Measurements from ENCODE around the gene HNRNPA1. TPM values are rescaled to one million over a fixed set of nuclear protein-coding genes. Genes with fewer than 3 reads are reported as not detected.

Gene HNRNPA1
- total RNA-seq, 1 experiment from 2014 or later, result 2,589 TPM

DNA sequence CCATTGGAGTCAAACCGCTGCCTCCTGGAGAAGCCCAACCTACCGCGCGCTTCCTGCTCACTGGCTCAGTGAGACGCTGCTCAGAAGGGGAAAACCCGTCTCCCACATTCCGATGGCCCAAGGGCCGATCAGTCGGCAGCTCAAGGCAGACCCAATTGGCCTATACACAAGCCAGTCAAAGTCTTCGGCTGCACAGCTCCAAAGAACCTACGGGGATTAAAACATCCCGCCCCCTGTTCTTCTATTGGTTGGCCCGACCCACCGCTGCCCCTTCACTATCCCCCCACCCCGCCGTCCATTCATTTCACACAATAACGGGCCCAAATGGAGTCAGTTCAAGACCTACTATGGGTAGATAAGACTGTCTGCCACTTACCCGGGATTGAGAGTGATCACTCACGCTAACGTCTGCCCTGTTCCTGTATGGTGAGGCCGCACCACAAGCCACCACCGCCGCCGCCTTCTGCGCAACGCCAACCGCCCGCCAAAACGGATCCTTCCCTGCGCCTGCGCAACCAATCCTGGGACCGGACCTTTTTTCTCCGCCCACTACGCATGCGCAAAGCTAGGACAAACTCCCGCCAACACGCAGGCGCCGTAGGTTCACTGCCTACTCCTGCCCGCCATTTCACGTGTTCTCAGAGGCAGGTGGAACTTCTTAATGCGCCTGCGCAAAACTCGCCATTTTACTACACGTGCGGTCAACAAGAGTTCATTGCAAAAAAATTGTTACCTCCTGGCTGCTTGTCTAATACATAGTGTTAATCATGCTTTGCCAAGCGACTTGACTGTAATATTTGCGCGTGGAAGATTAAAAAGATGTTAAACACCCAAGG is 676 bp upstream of the HNRNPA1 start, which contains the start of gene CBX5 (continued):
- TF ChIP-seq ESRRA (CRISPR knock-in tag; IDR thresholded peaks at IDR 0.05; ENCODE audit: borderline replicate concordance), result no peak
- TF ChIP-seq, protein P1, sequence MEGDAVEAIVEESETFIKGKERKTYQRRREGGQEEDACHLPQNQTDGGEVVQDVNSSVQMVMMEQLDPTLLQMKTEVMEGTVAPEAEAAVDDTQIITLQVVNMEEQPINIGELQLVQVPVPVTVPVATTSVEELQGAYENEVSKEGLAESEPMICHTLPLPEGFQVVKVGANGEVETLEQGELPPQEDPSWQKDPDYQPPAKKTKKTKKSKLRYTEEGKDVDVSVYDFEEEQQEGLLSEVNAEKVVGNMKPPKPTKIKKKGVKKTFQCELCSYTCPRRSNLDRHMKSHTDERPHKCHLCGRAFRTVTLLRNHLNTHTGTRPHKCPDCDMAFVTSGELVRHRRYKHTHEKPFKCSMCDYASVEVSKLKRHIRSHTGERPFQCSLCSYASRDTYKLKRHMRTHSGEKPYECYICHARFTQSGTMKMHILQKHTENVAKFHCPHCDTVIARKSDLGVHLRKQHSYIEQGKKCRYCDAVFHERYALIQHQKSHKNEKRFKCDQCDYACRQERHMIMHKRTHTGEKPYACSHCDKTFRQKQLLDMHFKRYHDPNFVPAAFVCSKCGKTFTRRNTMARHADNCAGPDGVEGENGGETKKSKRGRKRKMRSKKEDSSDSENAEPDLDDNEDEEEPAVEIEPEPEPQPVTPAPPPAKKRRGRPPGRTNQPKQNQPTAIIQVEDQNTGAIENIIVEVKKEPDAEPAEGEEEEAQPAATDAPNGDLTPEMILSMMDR (IDR thresholded peaks at IDR 0.05), result no peak
- TF ChIP-seq, protein P2, sequence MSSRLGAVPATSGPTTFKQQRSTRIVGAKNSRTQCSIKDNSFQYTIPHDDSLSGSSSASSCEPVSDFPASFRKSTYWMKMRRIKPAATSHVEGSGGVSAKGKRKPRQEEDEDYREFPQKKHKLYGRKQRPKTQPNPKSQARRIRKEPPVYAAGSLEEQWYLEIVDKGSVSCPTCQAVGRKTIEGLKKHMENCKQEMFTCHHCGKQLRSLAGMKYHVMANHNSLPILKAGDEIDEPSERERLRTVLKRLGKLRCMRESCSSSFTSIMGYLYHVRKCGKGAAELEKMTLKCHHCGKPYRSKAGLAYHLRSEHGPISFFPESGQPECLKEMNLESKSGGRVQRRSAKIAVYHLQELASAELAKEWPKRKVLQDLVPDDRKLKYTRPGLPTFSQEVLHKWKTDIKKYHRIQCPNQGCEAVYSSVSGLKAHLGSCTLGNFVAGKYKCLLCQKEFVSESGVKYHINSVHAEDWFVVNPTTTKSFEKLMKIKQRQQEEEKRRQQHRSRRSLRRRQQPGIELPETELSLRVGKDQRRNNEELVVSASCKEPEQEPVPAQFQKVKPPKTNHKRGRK (CRISPR knock-in tag; IDR thresholded peaks at IDR 0.05; ENCODE audit: borderline replicate concordance), result no peak
- TF ChIP-seq ZNF317 (CRISPR knock-in tag; IDR thresholded peaks at IDR 0.05; ENCODE audit: borderline replicate concordance, low read depth), result no peak
- no peak; the same call in 1 of the 2 replicates for TF ChIP-seq TEAD4 (CRISPR knock-in tag; IDR thresholded peaks at IDR 0.05)
- TF ChIP-seq, protein P3, sequence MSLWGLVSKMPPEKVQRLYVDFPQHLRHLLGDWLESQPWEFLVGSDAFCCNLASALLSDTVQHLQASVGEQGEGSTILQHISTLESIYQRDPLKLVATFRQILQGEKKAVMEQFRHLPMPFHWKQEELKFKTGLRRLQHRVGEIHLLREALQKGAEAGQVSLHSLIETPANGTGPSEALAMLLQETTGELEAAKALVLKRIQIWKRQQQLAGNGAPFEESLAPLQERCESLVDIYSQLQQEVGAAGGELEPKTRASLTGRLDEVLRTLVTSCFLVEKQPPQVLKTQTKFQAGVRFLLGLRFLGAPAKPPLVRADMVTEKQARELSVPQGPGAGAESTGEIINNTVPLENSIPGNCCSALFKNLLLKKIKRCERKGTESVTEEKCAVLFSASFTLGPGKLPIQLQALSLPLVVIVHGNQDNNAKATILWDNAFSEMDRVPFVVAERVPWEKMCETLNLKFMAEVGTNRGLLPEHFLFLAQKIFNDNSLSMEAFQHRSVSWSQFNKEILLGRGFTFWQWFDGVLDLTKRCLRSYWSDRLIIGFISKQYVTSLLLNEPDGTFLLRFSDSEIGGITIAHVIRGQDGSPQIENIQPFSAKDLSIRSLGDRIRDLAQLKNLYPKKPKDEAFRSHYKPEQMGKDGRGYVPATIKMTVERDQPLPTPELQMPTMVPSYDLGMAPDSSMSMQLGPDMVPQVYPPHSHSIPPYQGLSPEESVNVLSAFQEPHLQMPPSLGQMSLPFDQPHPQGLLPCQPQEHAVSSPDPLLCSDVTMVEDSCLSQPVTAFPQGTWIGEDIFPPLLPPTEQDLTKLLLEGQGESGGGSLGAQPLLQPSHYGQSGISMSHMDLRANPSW (CRISPR knock-in tag; conservative IDR thresholded peaks at IDR 0.05; ENCODE audit: low read depth), result no peak
- 0 out of 2 replicates have a peak, but pooled peaks have one; percentile 86 for TF ChIP-seq EMX1 (CRISPR knock-in tag; IDR thresholded peaks at IDR 0.05)
- TF ChIP-seq, protein P4, sequence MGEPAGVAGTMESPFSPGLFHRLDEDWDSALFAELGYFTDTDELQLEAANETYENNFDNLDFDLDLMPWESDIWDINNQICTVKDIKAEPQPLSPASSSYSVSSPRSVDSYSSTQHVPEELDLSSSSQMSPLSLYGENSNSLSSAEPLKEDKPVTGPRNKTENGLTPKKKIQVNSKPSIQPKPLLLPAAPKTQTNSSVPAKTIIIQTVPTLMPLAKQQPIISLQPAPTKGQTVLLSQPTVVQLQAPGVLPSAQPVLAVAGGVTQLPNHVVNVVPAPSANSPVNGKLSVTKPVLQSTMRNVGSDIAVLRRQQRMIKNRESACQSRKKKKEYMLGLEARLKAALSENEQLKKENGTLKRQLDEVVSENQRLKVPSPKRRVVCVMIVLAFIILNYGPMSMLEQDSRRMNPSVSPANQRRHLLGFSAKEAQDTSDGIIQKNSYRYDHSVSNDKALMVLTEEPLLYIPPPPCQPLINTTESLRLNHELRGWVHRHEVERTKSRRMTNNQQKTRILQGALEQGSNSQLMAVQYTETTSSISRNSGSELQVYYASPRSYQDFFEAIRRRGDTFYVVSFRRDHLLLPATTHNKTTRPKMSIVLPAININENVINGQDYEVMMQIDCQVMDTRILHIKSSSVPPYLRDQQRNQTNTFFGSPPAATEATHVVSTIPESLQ (CRISPR knock-in tag; IDR thresholded peaks at IDR 0.05), result no peak
- TF ChIP-seq ZNF121 (CRISPR knock-in tag; IDR thresholded peaks at IDR 0.05), result no peak
- TF ChIP-seq OVOL2 (CRISPR knock-in tag; IDR thresholded peaks at IDR 0.05; ENCODE audit: borderline replicate concordance), result no peak
- TF ChIP-seq NR1H2 (CRISPR knock-in tag; IDR thresholded peaks at IDR 0.05), result no peak
- no peak; the same call in 1 of the 2 replicates for TF ChIP-seq SMAD3 (CRISPR knock-in tag; IDR thresholded peaks at IDR 0.05; ENCODE audit: borderline replicate concordance)
- 0 out of 2 replicates have a peak, but pooled peaks have one; percentile 1 for TF ChIP-seq NFATC4 (CRISPR knock-in tag; IDR thresholded peaks at IDR 0.05)
- TF ChIP-seq, protein P5, sequence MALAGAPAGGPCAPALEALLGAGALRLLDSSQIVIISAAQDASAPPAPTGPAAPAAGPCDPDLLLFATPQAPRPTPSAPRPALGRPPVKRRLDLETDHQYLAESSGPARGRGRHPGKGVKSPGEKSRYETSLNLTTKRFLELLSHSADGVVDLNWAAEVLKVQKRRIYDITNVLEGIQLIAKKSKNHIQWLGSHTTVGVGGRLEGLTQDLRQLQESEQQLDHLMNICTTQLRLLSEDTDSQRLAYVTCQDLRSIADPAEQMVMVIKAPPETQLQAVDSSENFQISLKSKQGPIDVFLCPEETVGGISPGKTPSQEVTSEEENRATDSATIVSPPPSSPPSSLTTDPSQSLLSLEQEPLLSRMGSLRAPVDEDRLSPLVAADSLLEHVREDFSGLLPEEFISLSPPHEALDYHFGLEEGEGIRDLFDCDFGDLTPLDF (CRISPR knock-in tag; IDR thresholded peaks at IDR 0.05), result no peak; the same call in 1 of the 2 replicates
- peak; percentile 28 for TF ChIP-seq MYBL2 (CRISPR knock-in tag; IDR thresholded peaks at IDR 0.05)
- peak; percentile 64; the same call in 1 of the 2 replicates for TF ChIP-seq TEAD1 (CRISPR knock-in tag; IDR thresholded peaks at IDR 0.05)
- TF ChIP-seq GRHL2 (CRISPR knock-in tag; IDR thresholded peaks at IDR 0.05; ENCODE audit: insufficient replicate concordance, severe bottlenecking), result no peak
- TF ChIP-seq ATF1 (CRISPR knock-in tag; IDR thresholded peaks at IDR 0.05), result 0 out of 2 replicates have a peak, but pooled peaks have one; percentile 41
- peak; percentile 32; the same call in 1 of the 2 replicates for TF ChIP-seq SP1 (CRISPR knock-in tag; conservative IDR thresholded peaks at IDR 0.05)
- TF ChIP-seq, protein P6, sequence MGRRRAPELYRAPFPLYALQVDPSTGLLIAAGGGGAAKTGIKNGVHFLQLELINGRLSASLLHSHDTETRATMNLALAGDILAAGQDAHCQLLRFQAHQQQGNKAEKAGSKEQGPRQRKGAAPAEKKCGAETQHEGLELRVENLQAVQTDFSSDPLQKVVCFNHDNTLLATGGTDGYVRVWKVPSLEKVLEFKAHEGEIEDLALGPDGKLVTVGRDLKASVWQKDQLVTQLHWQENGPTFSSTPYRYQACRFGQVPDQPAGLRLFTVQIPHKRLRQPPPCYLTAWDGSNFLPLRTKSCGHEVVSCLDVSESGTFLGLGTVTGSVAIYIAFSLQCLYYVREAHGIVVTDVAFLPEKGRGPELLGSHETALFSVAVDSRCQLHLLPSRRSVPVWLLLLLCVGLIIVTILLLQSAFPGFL (CRISPR knock-in tag; IDR thresholded peaks at IDR 0.05; ENCODE audit: borderline replicate concordance), result no peak
- TF ChIP-seq GABPB1 (CRISPR knock-in tag; IDR thresholded peaks at IDR 0.05), result no peak
- TF ChIP-seq KAT7 (CRISPR knock-in tag; IDR thresholded peaks at IDR 0.05; ENCODE audit: borderline replicate concordance), result no peak
- TF ChIP-seq, protein P7, sequence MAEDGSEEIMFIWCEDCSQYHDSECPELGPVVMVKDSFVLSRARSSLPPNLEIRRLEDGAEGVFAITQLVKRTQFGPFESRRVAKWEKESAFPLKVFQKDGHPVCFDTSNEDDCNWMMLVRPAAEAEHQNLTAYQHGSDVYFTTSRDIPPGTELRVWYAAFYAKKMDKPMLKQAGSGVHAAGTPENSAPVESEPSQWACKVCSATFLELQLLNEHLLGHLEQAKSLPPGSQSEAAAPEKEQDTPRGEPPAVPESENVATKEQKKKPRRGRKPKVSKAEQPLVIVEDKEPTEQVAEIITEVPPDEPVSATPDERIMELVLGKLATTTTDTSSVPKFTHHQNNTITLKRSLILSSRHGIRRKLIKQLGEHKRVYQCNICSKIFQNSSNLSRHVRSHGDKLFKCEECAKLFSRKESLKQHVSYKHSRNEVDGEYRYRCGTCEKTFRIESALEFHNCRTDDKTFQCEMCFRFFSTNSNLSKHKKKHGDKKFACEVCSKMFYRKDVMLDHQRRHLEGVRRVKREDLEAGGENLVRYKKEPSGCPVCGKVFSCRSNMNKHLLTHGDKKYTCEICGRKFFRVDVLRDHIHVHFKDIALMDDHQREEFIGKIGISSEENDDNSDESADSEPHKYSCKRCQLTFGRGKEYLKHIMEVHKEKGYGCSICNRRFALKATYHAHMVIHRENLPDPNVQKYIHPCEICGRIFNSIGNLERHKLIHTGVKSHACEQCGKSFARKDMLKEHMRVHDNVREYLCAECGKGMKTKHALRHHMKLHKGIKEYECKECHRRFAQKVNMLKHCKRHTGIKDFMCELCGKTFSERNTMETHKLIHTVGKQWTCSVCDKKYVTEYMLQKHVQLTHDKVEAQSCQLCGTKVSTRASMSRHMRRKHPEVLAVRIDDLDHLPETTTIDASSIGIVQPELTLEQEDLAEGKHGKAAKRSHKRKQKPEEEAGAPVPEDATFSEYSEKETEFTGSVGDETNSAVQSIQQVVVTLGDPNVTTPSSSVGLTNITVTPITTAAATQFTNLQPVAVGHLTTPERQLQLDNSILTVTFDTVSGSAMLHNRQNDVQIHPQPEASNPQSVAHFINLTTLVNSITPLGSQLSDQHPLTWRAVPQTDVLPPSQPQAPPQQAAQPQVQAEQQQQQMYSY (CRISPR knock-in tag; IDR thresholded peaks at IDR 0.05), result no peak
- TF ChIP-seq JAZF1 (CRISPR knock-in tag; IDR thresholded peaks at IDR 0.05), result no peak

All from WTC11 (cell line).